ENCODE measurements around the gene SETD7.

Gene SETD7

GRCh38 chr4:139509727-139510410 is 46.1 kb downstream of the SETD7 start:
- peak; percentile 37 for DNase-seq (ENCODE audit: low read depth, low spot score)

- no peak for DNase-seq (ENCODE audit: low read depth, low spot score)
Measured at GRCh38 chr4:139508581-139509237, 47.3 kb downstream of the SETD7 start.

- DNase-seq (ENCODE audit: low read depth, low spot score) = no peak
Measured at GRCh38 chr4:139506774-139507173, 49.2 kb downstream of the SETD7 start.

GRCh38 chr4:139503622-139504166 is 52.3 kb downstream of the SETD7 start:
- DNase-seq (ENCODE audit: low read depth, low spot score) = no peak

GRCh38 chr4:139501927-139502899 is 53.8 kb downstream of the SETD7 start:
- DNase-seq (ENCODE audit: low read depth, low spot score) = no peak

GRCh38 chr4:139501527-139501926 is 54.5 kb downstream of the SETD7 start:
- no peak for DNase-seq (ENCODE audit: low read depth, low spot score)

- no peak for DNase-seq (ENCODE audit: low read depth, low spot score)
Measured at GRCh38 chr4:139501117-139501516, 54.9 kb downstream of the SETD7 start.

- no peak for DNase-seq (ENCODE audit: low read depth, low spot score)
Measured at GRCh38 chr4:139499186-139499585, 56.8 kb downstream of the SETD7 start.

- no peak for DNase-seq (ENCODE audit: low read depth, low spot score)
Measured at GRCh38 chr4:139493176-139493575, 62.8 kb downstream of the SETD7 start.

- no peak for DNase-seq (ENCODE audit: low read depth, low spot score)
Measured at GRCh38 chr4:139492429-139492828, 63.6 kb downstream of the SETD7 start.

- DNase-seq (ENCODE audit: low read depth, low spot score) = no peak
Measured at GRCh38 chr4:139489638-139490037, 66.4 kb downstream of the SETD7 start.

- no peak for DNase-seq (ENCODE audit: low read depth, low spot score)
Measured at GRCh38 chr4:139488442-139488841, 67.6 kb downstream of the SETD7 start.

- peak; percentile 41 for DNase-seq (ENCODE audit: low read depth, low spot score)
Measured at GRCh38 chr4:139484783-139485311, 71.2 kb downstream of the SETD7 start.

- no peak for DNase-seq (ENCODE audit: low read depth, low spot score)
Measured at GRCh38 chr4:139483000-139483399, 73.0 kb downstream of the SETD7 start.

- DNase-seq (ENCODE audit: low read depth, low spot score) = no peak
Measured at GRCh38 chr4:139481465-139481864, 74.6 kb downstream of the SETD7 start.

- DNase-seq (ENCODE audit: low read depth, low spot score) = no peak
Measured at GRCh38 chr4:139476363-139476762, 79.7 kb downstream of the SETD7 start.

- no peak for DNase-seq (ENCODE audit: low read depth, low spot score)
Measured at GRCh38 chr4:139472852-139473251, 83.2 kb downstream of the SETD7 start.

- no peak for DNase-seq (ENCODE audit: low read depth, low spot score)
Measured at GRCh38 chr4:139470997-139471665, 84.9 kb downstream of the SETD7 start.

GRCh38 chr4:139470295-139470694 is 85.7 kb downstream of the SETD7 start:
- DNase-seq (ENCODE audit: low read depth, low spot score) = no peak

- no peak for DNase-seq (ENCODE audit: low read depth, low spot score)
Measured at GRCh38 chr4:139469869-139470268, 86.2 kb downstream of the SETD7 start.

- no peak for DNase-seq (ENCODE audit: low read depth, low spot score)
Measured at GRCh38 chr4:139469216-139469615, 86.8 kb downstream of the SETD7 start.

All from ELF-1 (cell line).